Right atrium auricular region (tissue), 2 donors: ENCODE results near the gene ACTN2. TPM values are rescaled to one million over a fixed set of nuclear protein-coding genes. Genes with fewer than 3 reads are reported as not detected.

Source experiments
- DNase-seq: peaks from one replicate; pipeline ENCODE4 v3.0.0-alpha.2; 2019; ENCODE audit warnings: low spot score
- H3K27ac ChIP-seq, 2 donors: fragments of 200-600 bp; sonication (generic); 1 replicate in 1 of 2; 2 replicates in 1 of 2; pipeline ENCODE4 v1.5.1; 2016 to 2019
- H3K27me3 ChIP-seq, 2 donors: fragments of 200-600 bp; sonication (generic); one replicate each; pipeline versions ENCODE4 v1.5.1 to v1.6.0; 2017 to 2019
- H3K36me3 ChIP-seq: fragments of 200-600 bp; sonication (generic); one replicate; pipeline ENCODE4 v1.5.1; 2016
- H3K4me1 ChIP-seq, 2 donors: fragments of 200-600 bp; sonication (generic); one replicate each; pipeline versions ENCODE4 v1.5.1 to v1.6.0; 2017 to 2019
- H3K4me3 ChIP-seq, 2 donors: fragments of 200-600 bp; sonication (generic); 1 replicate in 1 of 2; 2 replicates in 1 of 2; pipeline ENCODE4 v1.5.1; 2017 to 2019; ENCODE audit warnings: mild to moderate bottlenecking in 1 of 2, moderate library complexity in 1 of 2
- H3K9me3 ChIP-seq, 2 donors: fragments of 200-600 bp; sonication (generic); one replicate each; pipeline ENCODE4 v1.5.1; 2019
- total RNA-seq, 2 donors: library from RNA; depleted of rRNA; stranded (reverse); fragments of >200 nt; gene quantifications; one replicate each; pipeline ENCODE4 v1.1.0, GENCODE V29; 2016
- TF ChIP-seq, protein P1 (sequence below), 2 donors: fragments of 200-600 bp; sonication (generic); IDR thresholded peaks; one replicate each; pipeline ENCODE4 v1.5.1; 2019; ENCODE audit warnings: antibody characterized with exemption in 2 of 2

Gene ACTN2
- total RNA-seq, 2 donors from 2014 or later = 595 to 1,486 TPM

DNA sequence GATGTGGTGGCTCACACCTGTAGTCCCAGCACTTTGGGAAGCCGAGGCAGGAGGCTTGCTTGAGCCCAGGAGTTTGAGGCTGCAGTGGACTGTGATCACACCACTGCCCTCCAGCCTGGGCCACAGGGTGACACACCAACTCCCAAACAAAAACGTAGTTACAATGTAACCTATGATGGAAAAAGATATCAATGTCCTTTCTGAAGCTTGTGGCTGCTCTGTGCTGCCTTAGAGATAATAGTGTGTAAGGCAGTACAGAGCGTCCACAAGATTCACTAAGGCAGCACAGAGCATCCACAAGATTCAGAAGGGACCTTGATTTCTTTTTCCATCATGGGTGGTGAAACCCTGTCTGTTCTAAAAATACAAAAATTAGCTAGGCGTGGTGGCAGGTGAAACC lies 42.5 kb downstream of the ACTN2 start:
- no peaks in the 10 kb centered on the region for H3K27me3 ChIP-seq
- no peak for DNase-seq
- TF ChIP-seq, protein P1, sequence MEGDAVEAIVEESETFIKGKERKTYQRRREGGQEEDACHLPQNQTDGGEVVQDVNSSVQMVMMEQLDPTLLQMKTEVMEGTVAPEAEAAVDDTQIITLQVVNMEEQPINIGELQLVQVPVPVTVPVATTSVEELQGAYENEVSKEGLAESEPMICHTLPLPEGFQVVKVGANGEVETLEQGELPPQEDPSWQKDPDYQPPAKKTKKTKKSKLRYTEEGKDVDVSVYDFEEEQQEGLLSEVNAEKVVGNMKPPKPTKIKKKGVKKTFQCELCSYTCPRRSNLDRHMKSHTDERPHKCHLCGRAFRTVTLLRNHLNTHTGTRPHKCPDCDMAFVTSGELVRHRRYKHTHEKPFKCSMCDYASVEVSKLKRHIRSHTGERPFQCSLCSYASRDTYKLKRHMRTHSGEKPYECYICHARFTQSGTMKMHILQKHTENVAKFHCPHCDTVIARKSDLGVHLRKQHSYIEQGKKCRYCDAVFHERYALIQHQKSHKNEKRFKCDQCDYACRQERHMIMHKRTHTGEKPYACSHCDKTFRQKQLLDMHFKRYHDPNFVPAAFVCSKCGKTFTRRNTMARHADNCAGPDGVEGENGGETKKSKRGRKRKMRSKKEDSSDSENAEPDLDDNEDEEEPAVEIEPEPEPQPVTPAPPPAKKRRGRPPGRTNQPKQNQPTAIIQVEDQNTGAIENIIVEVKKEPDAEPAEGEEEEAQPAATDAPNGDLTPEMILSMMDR (IDR thresholded peaks at IDR 0.05) = no peak
- peaks cover 70% of the 10 kb centered on the region for H3K36me3 ChIP-seq
- H3K27ac ChIP-seq = peak overlapping the region; percentile 40 to 48
- H3K4me1 ChIP-seq = peaks cover 0 to 43% of the 10 kb centered on the region in 2 donors
- H3K9me3 ChIP-seq = no peaks in the 10 kb centered on the region
- H3K4me3 ChIP-seq = no peak overlapping the region

DNA sequence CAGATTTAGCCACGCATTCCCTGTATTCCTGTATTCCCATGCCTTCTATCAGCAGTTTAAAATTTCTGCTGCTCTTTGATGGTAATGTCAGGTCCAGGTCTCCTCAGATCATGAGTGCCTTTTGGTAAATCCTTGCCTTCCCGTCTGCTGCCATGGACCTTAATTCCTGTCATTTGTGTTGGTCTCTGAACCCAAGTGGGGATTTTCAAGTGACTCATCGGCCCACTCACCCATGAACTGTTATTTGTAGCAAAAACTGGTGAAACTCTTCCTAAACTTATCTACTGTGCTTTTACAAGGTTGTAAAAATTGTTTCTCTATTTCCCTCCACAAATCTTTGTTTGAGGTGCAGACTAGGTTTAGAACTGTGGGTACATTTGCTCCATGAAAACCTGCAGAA lies 47.4 kb downstream of the ACTN2 start:
- H3K4me3 ChIP-seq = no peak overlapping the region
- H3K4me1 ChIP-seq = peaks cover 0 to 20% of the 10 kb centered on the region in 2 donors
- no peak for DNase-seq
- H3K27ac ChIP-seq = peak overlapping the region; percentile 57 to 71
- H3K9me3 ChIP-seq = no peaks in the 10 kb centered on the region
- H3K27me3 ChIP-seq = no peaks in the 10 kb centered on the region
- TF ChIP-seq, protein P1 (IDR thresholded peaks at IDR 0.05) = no peak
- peaks cover 79% of the 10 kb centered on the region for H3K36me3 ChIP-seq

DNA sequence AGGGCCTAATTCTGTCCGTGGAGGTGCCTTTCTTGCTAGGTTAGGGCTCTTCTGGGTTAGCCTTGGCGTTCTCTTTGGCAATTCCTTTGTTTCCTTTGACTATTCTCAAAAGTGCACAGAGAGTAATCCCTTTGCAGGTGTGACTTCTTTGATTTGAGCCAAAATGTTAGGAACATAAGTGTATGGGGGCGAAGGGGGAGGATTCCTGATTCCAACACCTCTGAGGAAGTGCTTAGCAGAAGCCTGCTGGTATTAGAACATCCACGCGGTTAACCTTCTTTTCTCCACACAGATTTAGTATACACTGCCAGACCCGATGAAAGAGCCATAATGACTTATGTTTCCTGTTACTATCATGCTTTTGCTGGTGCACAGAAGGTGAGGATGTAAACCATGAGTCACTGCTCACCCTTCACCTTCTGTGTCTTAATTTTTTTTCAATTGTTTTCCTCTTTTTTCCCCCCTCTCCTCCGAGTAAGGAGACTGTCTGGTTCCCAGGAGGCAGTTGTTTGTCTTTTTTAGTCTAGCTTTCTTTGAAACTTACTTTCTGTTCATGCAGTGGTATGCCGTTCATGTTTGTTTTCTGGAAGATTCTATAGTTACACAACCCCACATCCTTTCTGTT lies 48.0 kb downstream of the ACTN2 start:
- DNase-seq = no peak
- H3K4me3 ChIP-seq = no peak overlapping the region
- H3K27me3 ChIP-seq = no peaks in the 10 kb centered on the region
- H3K27ac ChIP-seq = peak overlapping the region; percentile 57 to 71
- peaks cover 0 to 20% of the 10 kb centered on the region in 2 donors for H3K4me1 ChIP-seq
- TF ChIP-seq, protein P1 (IDR thresholded peaks at IDR 0.05) = no peak
- H3K9me3 ChIP-seq = no peaks in the 10 kb centered on the region
- peaks cover 84% of the 10 kb centered on the region for H3K36me3 ChIP-seq

DNA sequence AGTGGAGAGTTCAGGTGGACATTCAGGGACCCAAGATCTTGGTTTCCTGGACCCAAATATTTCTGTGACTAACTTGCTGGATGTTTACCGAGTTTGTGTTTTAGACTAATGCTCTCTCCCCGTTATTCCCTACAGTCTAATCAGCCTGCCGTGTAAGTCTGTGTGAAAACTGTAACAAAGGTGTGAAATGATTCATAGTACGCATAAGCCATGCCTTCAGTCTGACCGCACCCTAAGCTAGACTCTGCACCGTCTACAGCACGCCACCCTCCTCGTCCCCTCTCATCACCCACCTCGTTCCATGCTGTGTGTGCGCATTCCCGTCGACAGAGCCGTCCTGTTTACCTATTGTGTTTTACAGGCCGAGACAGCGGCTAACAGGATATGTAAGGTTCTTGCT lies 50.5 kb downstream of the ACTN2 start:
- TF ChIP-seq, protein P1 (IDR thresholded peaks at IDR 0.05) = no peak
- no peak for DNase-seq
- Histone ChIP-seq H3K9me3 (no peaks in the 10 kb centered on the region), H3K4me1 (peaks cover 0 to 24% of the 10 kb centered on the region in 2 donors), H3K27ac (peak overlapping the region; percentile 21 to 23), H3K27me3 (no peaks in the 10 kb centered on the region), H3K36me3 (peaks cover 94% of the 10 kb centered on the region), H3K4me3 (no peak overlapping the region)

DNA sequence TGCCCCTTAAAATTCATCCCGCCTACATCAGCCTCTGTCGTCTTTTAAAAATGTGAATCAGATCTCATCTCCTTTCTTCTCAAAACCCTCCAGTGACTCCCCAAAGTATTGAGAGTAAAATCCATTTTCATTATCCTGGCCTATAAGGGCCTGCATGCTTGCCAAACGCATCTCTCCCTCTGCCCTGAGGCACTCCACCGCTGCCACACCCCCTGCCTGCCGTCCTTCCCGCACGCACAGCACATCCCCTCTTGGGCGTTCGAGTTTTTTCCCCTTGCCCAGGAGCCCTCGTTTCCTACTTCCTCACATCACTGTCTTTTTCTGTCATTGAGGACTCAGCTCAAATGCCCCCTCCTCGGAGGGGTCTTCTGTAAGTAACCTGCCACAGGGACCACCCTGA lies 55.5 kb downstream of the ACTN2 start:
- DNase-seq = no peak
- TF ChIP-seq, protein P1 (IDR thresholded peaks at IDR 0.05) = no peak
- Histone ChIP-seq H3K4me1 (peaks cover 0 to 7% of the 10 kb centered on the region in 2 donors), H3K9me3 (no peaks in the 10 kb centered on the region), H3K27me3 (no peaks in the 10 kb centered on the region), H3K4me3 (no peak overlapping the region), H3K36me3 (peaks cover 91% of the 10 kb centered on the region), H3K27ac (peak overlapping the region; percentile 17 to 37)
